Suppressor macrophage treated with lipopolysaccharide for 1 hour (primary cell): Measurements from ENCODE around the gene NCKIPSD.

Experiments used
- DNase-seq, 3 donors: peaks; one replicate each; pipeline ENCODE4 v3.0.0-alpha.2; 2020 to 2022

Gene NCKIPSD

GRCh38 chr3:48644898-48645760 is 40.6 kb downstream of the NCKIPSD start:
- DNase-seq: no peak

GRCh38 chr3:48642605-48643004 is 43.1 kb downstream of the NCKIPSD start:
- no peak for DNase-seq

- DNase-seq: no peak
Measured at GRCh38 chr3:48641396-48641795, 44.3 kb downstream of the NCKIPSD start.

GRCh38 chr3:48639944-48640606 is 45.6 kb downstream of the NCKIPSD start:
- no peak for DNase-seq

GRCh38 chr3:48637305-48637704 is 48.4 kb downstream of the NCKIPSD start:
- no peak for DNase-seq

- DNase-seq: no peak
Measured at GRCh38 chr3:48636149-48636655, 49.5 kb downstream of the NCKIPSD start.

- DNase-seq: peak; percentile 98 to 100 (median 99)
Measured at GRCh38 chr3:48635222-48636021, 50.3 kb downstream of the NCKIPSD start, which contains the start of gene SLC26A6. TSS of gene SLC26A6 (minus strand) at chr3:48635461. CDS start at chr3:48635393, 68 bp downstream.

GRCh38 chr3:48634661-48635221 is 51.0 kb downstream of the NCKIPSD start:
- peak; percentile 43 to 68 (median 61) for DNase-seq

GRCh38 chr3:48633743-48634142 is 52.0 kb downstream of the NCKIPSD start:
- no peak for DNase-seq

- DNase-seq: no peak
Measured at GRCh38 chr3:48633256-48633655, 52.5 kb downstream of the NCKIPSD start.

- no peak for DNase-seq
Measured at GRCh38 chr3:48631516-48632448, 53.9 kb downstream of the NCKIPSD start.

GRCh38 chr3:48630833-48631232 is 54.9 kb downstream of the NCKIPSD start:
- DNase-seq: no peak

GRCh38 chr3:48630407-48630806 is 55.3 kb downstream of the NCKIPSD start:
- DNase-seq: no peak

- DNase-seq: no peak
Measured at GRCh38 chr3:48629894-48630293, 55.8 kb downstream of the NCKIPSD start.

GRCh38 chr3:48628277-48629017 is 57.3 kb downstream of the NCKIPSD start:
- no peak for DNase-seq

GRCh38 chr3:48625600-48625999 is 60.1 kb downstream of the NCKIPSD start:
- DNase-seq: no peak

GRCh38 chr3:48624767-48625166 is 60.9 kb downstream of the NCKIPSD start:
- DNase-seq: no peak

- DNase-seq: no peak
Measured at GRCh38 chr3:48623851-48624547, 61.7 kb downstream of the NCKIPSD start.
